ENCODE data around the gene XPNPEP1.

XPNPEP1 gene

DNA sequence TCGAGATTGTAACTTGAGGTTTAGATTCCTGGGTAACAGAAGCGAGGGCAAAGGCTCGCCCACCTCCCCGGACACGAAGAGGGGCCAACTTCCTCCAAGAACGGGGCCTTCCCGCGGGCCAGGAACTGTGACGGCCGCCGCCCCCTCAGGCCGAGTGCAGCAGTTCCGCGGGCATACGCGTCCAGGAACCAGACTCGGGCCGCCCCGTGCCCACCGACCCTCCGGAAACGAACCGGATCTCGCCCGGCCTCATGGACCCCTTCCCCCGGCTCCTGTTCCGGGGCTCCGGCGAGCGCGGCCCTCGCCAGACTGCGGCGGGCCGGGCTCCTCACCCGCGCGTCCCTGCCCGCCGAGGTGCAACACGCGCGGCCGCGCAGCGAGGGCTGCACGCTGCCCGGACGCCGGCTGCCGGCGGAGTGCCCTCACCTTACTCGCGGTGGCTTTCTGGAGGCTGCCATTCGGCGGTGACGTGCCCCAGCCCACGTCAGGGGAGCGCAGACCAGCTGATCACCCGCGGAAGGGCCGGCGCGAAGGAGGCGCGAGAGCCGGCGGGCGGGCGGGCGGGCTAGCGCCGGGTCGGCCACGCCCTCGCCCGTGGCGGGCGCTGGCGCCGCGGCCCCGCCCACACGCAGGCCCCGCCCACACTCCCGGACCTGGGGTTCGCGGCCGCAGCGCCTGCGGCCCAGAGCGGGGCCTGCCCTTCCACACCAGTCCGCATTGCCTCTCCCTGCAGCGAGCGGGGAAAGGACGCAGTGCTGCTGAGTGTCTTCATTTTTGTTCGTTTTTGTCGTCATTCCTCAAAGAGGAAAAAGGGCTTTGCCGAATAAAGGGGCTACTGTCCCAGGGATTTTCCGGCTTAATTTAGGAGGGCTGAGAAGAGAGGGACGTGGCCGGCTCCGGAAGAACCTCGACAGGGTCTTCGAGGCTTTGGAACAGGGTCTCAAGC lies at the start of gene XPNPEP1:
XPNPEP1 (minus strand) TSS at position 536 of the 946 bp plus-strand sequence; CDS start at position 458, 78 bp downstream.
- Histone ChIP-seq H3K9me3 (ENCODE audit: severe bottlenecking) (no peaks in the 10 kb centered on the region), H3K36me3 (no peaks in the 10 kb centered on the region; the same call in 1 of the 2 replicates), H3K4me3 (ENCODE audit: low read depth, low read length) (peak within 1 kb of the TSS; percentile 93), H3K27ac (peak within 1 kb of the TSS; percentile 72), H3K27me3 (ENCODE audit: insufficient read depth, low read depth, severe bottlenecking) (no peaks in the 10 kb centered on the region)
- no peak for TF ChIP-seq CTCF (IDR thresholded peaks at IDR 0.05; ENCODE audit: low read depth, low read length)
- peak; percentile 85 for DNase-seq

DNA sequence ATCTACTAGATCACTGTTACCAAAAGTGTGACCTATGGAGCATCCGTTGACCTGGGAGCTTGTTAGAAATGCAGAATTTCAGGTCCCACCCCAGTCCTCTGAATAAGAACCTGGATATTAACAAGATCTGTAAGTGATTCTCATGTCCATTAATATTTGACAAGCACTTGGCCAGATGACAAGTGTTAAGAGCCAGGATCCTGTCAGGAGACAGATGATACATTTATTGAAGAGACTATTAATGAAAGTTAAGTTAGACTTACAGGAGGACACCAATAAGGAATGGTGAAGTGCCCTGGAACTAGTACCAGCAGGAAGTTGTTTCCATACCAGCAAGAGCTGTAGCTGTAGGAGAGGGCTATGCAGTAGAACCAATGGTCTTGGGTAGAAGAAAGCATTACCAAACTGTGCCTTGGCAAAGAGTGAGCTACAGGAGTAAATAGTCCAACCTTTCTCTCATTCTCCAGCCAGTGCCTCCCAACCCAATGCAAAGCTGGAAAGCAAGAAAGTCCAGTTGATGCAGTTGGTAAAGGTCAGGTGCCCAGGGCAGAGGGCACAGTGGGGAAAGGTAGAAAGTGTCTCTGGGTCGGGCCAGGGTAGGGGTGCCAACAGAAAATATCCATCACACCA lies 49.2 kb upstream of the XPNPEP1 start:
- DNase-seq, result no peak
- no peak overlapping the region for H3K27ac ChIP-seq
- no peaks in the 10 kb centered on the region for H3K36me3 ChIP-seq
- H3K27me3 ChIP-seq (ENCODE audit: insufficient read depth, low read depth, severe bottlenecking), result no peaks in the 10 kb centered on the region
- no peak overlapping the region for H3K4me3 ChIP-seq (ENCODE audit: low read depth, low read length)
- no peak for TF ChIP-seq CTCF (IDR thresholded peaks at IDR 0.05; ENCODE audit: low read depth, low read length)
- H3K9me3 ChIP-seq (ENCODE audit: severe bottlenecking), result no peaks in the 10 kb centered on the region

- no peak overlapping the region for H3K27ac ChIP-seq
- no peak overlapping the region for H3K4me3 ChIP-seq (ENCODE audit: low read depth, low read length)
- no peak for DNase-seq
- no peaks in the 10 kb centered on the region for H3K27me3 ChIP-seq (ENCODE audit: insufficient read depth, low read depth, severe bottlenecking)
- H3K36me3 ChIP-seq, result no peaks in the 10 kb centered on the region
- TF ChIP-seq CTCF (IDR thresholded peaks at IDR 0.05; ENCODE audit: low read depth, low read length), result no peak
- H3K9me3 ChIP-seq (ENCODE audit: severe bottlenecking), result no peaks in the 10 kb centered on the region
Observed at GRCh38 chr10:109971634-109972033, 48.3 kb upstream of the XPNPEP1 start.

GRCh38 chr10:109969760-109970346 lies 46.5 kb upstream of the XPNPEP1 start:
- TF ChIP-seq CTCF (IDR thresholded peaks at IDR 0.05; ENCODE audit: low read depth, low read length), result no peak
- H3K9me3 ChIP-seq (ENCODE audit: severe bottlenecking), result no peaks in the 10 kb centered on the region
- no peak overlapping the region for H3K27ac ChIP-seq
- no peaks in the 10 kb centered on the region for H3K27me3 ChIP-seq (ENCODE audit: insufficient read depth, low read depth, severe bottlenecking)
- no peaks in the 10 kb centered on the region for H3K36me3 ChIP-seq
- DNase-seq, result no peak
- H3K4me3 ChIP-seq (ENCODE audit: low read depth, low read length), result no peak overlapping the region

DNA sequence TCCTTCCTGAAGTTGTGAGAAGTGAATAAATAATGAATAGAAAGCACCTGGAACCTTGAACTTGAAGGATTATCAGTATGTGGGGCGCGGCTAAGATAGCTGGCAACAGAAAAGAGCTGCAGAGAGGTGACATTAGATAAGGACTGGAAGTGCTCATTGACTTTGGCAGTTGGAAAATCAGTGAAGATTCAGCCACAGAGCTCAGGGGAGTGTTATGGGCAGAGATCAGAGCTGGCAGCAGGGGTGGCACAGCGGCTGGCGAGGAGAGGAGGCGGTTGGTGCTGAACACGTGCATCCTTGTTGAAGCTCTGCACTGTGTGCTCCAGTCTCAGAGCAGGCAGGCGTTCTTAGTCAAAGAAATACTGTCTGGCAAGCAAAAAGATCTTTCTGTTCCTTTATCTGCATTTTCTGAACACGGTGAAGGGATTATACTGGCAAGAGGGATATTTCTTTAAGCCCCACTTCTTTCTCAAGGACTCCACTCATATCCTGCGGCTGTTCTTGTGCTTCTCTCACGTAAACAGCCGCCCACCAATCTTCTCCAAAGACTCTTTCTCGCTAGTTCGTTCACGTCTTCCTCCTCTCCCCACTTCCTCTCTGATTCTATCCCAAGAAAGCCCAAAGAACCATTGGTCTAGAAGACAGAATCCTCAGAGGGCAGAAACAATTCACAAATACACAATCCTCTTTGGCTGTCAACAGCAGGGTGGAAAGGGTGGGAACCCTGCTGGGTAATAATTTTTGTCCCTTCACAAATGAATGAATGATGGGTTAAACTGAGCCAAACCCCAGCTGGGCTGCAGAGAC lies 45.8 kb upstream of the XPNPEP1 start:
- Histone ChIP-seq H3K4me3 (ENCODE audit: low read depth, low read length) (no peak overlapping the region), H3K9me3 (ENCODE audit: severe bottlenecking) (no peaks in the 10 kb centered on the region), H3K27me3 (ENCODE audit: insufficient read depth, low read depth, severe bottlenecking) (no peaks in the 10 kb centered on the region), H3K27ac (no peak overlapping the region), H3K36me3 (no peaks in the 10 kb centered on the region)
- DNase-seq, result no peak
- TF ChIP-seq CTCF (IDR thresholded peaks at IDR 0.05; ENCODE audit: low read depth, low read length), result no peak

Measured in WERI-Rb-1 (cell line).